Measurements from ENCODE around the gene KRT71. TPM values are rescaled to one million over a fixed set of nuclear protein-coding genes. Genes with fewer than 3 reads are reported as not detected.
"Not testable (repeated sequence)": the region's sequence is repeated elsewhere in the genome, so short reads cannot be mapped to it uniquely, and the experiment has no call there.

The KRT71 gene
- not detected in 2 replicates for total RNA-seq

DNA sequence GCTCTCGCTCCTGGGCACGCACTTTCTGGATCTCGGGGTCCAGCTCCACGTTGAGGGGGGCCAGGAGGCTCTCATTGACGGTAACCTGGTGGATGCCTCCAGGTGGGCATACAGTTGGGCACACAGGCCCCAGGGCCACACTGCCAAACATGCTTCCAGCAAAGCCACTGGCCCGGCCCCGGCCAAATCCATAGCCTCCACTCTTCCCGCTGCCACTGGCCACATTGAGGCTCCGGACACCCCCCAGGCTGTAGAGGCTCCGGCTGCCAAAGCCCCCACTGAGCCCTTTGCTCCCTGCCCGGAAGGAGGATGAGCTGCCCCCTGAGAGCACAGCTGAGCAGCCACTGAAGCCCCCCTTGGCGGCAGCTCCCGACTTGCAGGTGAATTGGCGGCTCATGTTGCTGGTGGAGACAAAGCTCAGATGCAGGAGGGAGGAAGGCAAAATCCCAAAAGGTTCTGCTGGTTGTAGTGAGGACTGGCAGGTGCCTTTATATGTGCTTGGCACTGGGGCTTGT lies at the start of gene KRT71:
KRT71 (minus strand) TSS at position 465 of the 515 bp plus-strand sequence; CDS start at position 397, 68 bp downstream.
- no peak for DNase-seq (ENCODE audit: low read depth, low spot score)

DNA sequence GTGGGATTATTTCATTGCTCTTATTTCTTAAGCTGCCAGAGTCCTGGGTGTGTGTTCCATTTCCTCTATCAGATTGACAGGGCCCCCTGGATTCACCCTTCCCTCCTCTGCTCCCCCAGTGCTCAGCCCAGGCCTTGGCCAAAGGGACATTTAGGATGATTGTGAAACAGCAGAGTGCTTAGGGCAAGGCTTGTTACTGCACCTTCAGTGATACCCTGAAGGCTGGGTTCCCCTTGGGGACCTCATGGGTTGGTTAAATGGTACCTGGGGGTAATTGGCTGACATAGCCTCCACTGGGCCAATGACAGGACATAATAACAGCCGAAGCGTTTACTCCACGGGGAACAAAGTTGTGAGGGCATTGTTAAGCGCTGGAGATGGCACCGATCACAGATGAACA lies 49.6 kb upstream of the KRT71 start:
- no peak for DNase-seq (ENCODE audit: low read depth, low spot score)

DNA sequence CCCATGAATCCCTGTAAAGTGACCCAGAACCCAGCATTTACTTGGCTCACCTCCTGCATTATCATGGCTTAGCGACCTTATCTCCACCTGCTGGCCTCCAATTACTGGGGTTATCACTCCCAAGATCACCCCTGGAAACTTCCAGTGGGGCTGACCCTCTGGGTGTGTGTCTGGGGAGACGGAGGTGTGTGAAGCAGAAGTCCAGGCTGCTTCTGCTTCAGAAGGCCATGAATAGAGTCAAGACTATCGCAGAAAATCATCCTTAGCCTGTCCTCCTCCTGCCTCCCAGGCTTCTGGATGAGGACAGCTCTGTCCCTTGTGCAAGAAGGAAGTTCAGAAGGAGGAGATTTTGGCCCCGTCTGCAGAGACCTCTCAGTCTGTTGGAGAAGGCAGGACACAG lies 48.7 kb upstream of the KRT71 start:
- DNase-seq (ENCODE audit: low read depth, low spot score), result no peak

DNA sequence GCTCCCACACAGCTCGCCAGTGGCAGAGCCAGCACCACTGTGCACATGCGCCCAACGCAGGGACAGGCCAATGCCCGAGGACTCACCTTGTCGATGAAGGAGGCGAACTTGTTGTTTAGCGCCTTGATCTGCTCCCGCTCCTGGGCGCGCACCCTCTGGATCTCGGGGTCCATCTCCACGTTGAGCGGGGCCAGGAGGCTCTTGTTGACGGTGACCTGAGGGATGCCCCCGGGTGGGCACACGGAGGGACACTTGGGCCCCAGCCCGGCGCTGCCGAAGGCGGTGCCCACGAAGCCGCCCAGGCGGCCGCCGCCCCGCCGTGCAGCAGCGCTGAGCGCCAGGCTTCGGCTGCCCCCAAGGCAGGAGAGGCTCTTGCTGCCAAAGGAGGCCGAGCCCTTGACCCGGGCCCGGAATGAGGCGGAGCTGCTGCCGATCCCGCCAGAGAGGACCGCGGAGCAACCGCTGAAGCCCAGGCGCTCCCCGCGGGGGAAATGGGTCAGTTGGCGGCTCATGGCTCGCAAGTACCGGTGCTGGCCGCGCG lies 48.1 kb upstream of the KRT71 start, which contains the start of gene KRT72:
KRT72 (minus strand) TSS at position 523 of the 541 bp plus-strand sequence; CDS start at position 512, 11 bp downstream.
- no peak for DNase-seq (ENCODE audit: low read depth, low spot score)

DNA sequence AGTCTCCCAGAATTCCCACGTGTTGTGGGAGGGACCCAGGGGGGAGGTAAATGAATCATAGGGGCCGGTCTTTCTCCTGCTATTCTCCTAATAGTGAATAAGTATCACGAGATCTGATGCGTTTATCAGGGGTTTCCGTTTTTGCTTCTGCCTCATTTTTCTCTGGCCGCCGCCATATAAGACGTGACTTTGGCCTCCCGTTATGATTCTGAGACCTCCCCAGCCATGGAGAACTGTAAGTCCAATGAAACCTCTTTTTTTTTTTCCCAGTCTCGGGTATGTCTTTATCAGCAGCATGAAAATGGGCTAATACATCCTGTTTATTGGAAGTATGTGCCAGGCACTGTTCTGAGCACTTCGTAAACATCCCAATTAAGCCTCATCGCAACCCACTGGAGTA lies 47.5 kb upstream of the KRT71 start:
- no peak for DNase-seq (ENCODE audit: low read depth, low spot score)

DNA sequence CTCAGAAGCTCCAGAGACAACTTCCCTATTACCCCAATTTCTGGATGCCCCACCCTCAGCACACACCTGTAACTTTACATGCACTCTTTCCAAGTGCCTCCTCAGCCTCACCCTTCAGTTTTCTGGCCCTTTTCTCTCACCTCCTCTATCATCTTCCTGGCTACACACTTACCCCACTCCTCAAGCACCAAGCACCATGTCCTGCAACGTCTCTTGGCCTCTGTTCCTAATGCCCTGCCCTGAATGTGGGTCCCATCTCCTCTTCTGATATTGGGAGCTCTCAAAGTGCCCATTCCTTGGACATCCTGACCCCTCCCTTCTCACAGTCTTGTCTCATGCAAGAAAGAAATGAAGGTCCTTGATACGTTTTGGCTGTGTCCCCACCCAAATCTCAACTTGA lies 47.1 kb upstream of the KRT71 start:
- no peak for DNase-seq (ENCODE audit: low read depth, low spot score)

DNA sequence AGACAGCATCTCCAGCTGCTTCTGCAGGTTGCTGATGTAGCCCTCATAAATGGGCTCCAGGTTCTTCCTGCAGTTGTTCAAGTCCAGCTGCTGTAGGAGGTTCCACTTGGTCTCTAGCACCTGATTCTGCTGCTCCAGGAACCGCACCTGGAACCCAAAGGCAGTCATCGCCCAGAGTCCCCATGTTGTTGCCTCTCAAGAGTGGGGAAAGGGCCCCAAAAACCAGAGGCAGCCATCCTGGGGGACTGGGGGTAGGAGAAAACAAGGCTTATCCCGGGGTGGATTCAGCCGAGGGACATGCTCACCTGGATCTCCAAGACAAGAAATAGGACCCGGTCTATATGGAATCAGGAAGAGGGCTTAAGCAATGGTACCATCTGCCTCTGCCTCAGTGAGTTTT lies 46.0 kb upstream of the KRT71 start:
- DNase-seq (ENCODE audit: low read depth, low spot score), result no peak

DNA sequence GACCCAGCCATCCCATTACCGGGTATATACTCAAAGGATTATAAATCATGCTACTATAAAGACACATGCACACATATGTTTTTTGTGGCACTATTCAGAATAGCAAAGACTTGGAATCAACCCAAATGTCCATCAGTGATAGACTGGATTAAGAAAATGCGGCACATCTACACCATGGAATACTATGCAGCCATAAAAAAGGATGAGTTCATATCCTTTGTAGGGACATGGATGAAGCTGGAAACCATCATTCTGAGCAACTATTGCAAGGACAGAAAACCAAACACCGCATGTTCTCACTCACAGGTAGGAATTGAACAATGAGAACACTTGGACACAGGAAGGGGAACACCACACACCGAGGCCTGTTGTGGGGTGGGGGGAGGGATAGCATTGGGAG lies 41.3 kb upstream of the KRT71 start:
- DNase-seq (ENCODE audit: low read depth, low spot score), result not testable (repeated sequence)

DNA sequence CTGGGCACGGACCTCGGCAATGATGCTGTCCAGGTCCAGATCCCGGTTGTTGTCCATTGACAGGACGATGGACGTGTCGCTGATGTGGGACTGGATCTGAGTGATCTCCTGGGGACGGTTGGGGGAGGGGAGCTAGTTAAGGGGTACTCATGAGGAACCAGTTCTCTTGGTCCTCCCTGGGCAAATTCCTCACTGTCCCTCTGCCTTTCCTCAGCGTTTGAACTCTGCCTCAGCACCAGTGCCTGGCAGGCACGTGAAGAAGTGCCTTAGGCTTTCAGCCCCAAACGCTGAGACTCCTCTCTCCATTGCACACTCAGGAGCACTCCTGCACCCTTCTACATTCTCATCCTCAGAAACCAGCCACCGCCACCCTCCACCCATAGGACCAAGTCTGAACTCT lies 38.6 kb upstream of the KRT71 start:
- DNase-seq (ENCODE audit: low read depth, low spot score), result no peak

DNA sequence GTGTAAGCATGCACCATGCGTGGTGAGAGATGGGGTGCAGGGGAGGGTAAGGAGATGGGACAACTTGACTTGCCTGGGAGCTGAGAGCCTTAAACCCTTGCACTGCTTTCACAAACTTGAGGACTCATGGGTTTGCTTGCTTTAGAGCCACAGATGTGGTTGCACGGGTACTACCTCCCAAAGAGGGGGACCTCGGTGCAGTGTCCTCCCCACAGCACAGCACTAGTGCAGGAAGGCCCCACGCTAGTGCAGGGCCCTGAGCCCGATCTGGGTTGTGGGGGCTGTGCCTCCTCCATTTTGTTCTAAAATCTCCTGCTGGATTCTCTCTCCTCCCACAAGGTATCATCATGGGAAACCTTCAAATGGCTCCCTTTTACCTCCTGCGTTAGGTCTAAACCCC lies 37.1 kb upstream of the KRT71 start:
- DNase-seq (ENCODE audit: low read depth, low spot score), result no peak

DNA sequence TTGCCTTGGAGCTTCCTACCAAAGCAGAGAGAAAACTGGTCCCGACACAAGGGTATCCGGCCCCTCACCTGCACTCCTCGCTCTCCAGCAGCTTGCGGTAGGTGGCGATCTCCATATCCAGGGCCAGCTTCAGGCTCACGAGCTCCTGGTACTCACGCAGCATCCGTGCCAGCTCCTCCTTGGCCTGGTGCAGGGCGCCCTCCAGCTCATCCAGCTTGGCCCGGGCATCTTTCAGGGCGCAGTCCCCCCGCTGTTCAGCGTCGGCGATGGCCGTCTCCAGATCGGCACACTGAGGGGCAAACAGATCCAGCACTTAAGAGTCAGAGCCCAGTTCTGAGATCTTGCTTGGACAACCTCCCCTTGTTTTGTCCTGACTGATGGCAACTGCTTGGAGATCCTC lies 34.6 kb upstream of the KRT71 start:
- no peak for DNase-seq (ENCODE audit: low read depth, low spot score)

DNA sequence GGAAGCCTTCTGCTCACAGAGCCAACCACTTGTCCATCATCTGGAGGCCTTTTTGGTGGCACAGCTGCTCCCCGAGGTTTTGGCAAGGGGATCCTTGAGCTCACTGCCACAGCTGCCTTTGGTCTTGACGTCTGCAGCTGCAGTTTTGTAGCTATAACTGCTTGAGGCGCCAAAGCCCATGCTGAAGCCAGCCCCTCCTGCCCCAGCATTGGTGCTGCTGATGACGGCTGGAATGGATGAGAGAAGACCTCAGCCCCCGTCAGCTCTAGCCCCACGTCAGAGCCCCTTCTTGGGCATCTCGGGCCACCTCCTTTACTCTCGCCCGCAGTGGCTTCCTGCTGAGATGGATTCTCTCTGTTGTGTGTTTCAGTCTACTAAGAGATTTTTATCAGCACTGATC lies 33.0 kb upstream of the KRT71 start:
- DNase-seq (ENCODE audit: low read depth, low spot score), result no peak

DNA sequence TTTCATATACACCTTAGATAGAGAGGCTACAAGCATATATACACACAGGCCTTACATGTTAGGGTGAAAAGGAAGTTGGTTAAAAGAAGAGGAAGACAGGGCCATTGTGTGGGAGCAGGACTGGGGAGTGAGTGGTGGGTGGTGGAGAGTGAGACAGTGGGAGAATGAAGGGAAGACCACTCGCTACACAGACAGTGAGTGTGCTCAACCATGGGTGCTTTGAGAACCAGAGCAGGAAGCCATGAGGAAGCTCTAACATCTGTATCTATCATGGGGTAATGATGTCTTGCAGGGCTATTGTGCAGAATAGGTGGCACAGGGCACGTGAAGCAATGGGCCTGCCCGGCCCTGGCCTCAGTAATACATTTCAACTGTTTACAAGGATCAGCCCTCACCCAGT lies 32.1 kb upstream of the KRT71 start:
- no peak for DNase-seq (ENCODE audit: low read depth, low spot score)

DNA sequence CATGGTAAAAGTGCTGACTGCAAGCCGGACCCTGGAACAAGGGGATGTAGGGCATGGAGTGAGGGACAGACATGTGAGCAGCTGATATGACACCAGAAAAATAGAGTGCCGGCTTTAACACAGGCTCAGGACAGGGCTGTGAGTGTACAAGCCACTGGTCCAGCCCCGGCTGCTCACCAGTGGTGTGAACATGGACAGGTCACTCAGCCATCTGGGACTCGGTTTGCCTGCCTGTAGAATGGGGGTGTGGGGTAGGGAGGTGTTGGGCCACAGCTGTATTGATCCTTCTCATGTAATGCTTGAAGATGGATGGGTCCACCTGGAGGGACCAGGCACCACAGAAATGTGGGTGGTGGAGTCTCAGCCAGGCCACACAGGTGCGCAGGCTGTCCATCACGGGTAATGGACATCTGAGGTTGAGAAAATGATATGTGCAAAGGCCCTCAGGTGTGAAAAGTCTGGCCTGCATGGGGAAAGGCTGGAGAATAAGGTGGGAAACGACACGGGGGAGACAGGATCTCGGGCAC lies 31.3 kb upstream of the KRT71 start:
- DNase-seq (ENCODE audit: low read depth, low spot score), result no peak

DNA sequence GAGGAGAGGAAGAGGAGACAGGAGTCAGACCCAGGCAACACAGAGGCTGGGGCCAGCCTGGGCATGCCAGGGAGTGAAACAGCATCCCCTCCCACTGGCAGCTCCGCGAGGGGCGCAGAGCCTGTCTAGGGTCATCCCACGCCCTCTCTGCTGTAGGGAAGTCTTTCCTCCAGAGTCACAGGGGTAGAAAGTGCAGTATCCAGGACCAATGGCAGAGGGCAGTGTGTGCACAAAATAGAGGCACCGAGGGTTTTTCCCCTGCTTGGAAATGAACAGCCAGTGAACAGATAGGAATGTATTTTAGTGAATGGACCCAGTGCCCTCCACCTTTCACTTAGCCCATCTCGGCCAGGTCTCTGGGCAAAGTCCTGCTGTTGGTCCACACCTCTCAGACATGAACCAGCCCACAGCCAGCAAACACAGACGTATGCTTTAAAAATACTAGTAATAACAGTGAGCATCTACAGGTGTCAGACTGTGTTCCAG lies 30.1 kb upstream of the KRT71 start:
- peak; percentile 3 for DNase-seq (ENCODE audit: low read depth, low spot score)

DNA sequence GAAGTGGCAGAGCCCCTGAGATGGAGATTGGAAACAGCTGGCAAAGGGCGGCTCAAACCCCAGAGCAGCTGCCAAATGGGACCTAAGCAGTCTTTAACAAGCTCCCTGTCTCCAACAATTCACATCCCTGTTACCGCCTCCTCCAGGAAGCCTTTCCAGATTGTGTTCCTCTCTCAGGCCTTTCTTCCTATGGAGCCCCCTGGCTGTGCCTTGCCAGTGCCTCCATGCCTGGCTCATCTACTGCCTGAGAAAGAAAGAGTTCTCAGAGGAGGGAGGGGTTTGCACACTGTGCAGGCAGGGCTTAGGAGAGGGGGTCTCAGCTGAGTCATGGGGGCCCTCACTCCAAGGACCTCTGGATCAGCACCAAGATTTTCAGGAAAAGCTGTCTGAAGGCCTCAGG lies 29.5 kb upstream of the KRT71 start:
- no peak for DNase-seq (ENCODE audit: low read depth, low spot score)

DNA sequence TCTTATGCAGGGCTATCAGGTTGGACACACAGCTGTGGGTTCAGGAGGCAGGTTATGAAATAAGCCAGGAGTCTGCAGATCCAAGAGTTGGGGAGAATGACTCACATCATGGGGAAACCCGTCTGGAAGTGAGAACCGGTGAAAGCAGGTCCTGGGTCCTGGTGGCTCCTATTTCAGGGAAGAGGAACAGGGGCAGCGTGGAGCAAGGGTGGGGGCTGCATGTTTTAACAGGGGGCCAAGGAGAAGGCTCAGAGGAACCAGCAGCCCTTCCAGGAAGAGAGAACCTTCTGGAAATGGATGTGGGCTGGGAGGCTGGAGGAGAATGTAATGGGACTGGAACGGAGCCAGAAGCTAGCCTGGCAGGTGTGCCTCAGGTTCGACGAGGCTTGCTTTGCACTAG lies 28.5 kb upstream of the KRT71 start:
- DNase-seq (ENCODE audit: low read depth, low spot score), result no peak

DNA sequence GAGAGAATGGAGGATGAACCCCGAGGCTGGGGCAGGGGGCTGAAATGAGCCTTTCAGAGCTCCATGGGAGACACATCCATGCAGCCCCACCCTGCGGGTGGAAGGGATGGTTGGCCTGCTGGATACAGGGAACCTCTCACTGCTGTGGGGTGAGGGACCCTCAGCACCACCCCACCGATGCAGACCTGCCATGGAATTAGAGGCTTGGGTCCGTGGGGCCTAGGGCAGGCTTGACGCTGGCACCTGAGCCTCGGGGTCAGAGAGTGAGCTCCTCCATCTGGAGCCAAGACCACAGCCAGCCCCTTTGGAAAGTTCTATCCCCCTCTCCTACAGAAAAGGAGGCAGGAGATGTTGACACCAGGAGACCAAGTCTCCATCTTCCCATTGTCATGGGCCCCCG lies 28.1 kb upstream of the KRT71 start:
- DNase-seq (ENCODE audit: low read depth, low spot score), result no peak

DNA sequence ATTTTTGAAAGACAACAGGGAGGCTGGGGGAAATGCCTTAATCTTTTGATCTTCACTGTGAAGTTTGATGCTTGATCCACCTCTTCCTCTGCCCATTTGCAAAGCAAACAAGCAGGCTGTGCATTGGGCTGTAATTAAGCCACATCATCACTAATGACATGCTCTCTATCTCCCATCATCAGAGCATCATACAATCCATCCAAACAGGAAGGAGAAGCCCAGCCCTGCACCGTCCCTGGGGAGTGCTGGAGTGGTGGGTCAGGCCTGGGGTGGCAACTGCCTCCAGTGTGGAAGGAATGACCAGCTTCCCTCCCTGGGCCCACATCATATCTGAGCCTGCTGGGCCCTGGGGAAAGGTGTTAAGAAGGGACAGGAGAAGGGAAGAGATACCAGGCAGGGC lies 27.6 kb upstream of the KRT71 start:
- DNase-seq (ENCODE audit: low read depth, low spot score), result no peak

DNA sequence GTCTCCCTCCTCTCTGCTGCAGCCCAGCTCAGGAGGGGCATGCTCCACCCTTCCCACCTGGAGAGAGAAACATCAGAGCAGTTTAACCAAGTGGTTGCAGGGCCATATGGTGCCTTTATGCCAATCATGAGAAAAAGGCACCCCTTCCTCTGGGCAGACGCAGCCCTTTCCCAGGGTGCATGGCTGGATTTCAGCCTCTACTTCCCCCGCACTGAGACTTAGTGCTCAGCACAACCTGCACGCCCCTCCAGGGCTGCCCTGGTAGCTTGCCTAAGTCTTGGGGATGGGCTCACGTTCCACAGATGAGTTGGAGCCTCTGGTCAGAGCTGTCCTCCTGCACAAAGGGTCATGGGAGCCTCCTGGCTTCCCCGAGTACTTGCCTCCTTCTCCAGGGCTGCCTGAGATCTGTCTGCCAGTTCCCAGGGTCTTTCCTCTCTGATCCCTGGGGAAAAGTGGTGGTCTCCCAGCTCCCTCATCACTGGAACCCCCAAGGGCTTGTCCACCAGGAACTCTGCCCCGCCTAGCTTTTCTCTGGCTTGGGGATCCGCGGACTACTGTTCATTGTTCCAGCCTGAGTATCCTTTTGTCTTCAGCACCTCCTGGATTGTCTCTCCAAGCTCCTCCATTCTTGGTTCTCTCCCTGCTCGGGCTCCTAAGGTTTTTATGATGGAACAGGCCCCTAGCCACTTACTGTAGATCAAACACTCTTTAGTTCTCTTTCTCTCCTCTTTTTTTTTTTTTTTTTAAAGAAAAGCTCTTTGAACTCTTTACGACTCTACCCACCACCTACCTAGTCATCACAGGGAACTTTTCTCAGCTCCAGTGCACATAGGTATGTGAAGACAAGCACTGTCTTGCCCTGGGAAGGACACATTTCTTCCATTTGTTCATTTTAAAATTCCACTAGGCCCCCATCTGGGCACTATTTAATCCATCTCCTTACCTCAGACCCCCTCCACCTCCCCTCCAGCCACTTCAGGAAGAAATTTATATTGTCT lies 26.8 kb upstream of the KRT71 start:
- no peak for DNase-seq (ENCODE audit: low read depth, low spot score)

DNA sequence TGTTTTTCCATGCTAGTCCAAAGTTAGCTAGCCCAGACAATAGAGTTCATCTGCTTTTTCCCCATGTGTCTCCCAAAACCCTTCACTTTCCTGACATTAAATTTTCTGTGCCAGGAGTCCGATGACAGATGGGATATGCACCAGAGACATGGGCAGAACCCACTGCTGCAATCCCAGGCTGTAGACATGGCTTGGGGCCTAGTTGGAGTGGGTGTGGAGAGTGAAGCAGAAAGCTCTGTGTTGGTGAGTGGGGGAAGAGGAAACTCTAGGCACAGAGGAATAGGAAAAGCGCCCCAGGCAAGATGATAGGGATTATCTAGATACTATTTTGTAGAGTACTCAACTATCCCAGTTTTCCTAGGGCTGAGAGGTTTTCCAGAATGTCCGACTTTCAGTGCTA lies 25.5 kb upstream of the KRT71 start:
- DNase-seq (ENCODE audit: low read depth, low spot score), result no peak

DNA sequence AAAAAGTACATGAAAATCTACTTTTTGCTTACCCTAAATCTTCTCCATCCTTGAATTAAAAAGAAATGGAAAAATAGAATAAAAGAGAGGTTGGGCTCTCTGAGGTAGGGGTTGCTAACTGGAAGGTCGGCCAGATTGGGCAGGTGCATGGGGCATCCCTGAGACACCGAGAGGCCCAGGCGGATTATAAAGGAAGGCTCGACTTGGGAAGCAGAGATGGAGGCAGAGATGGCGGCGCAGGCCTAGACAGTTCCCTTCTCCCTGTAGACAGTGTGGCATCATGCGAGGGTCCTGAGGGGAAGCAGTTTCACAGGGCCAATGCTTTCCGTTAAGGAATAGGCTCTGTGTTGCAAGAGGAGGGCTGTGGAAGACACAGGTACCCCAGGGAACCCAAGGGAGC lies 24.4 kb upstream of the KRT71 start:
- DNase-seq (ENCODE audit: low read depth, low spot score), result no peak
